Cardiac fibroblast (primary cell): Measurements from ENCODE around the gene CPTP.

Experiments
- DNase-seq, 2 donors: peaks; one replicate each; pipeline versions ENCODE4 v3.0.0 to v3.0.0-alpha.2; 2010; ENCODE audit warnings: low read depth in 2 of 2
- H3K4me3 ChIP-seq, 2 donors: replicated peaks in 1 of 2; 1 replicate in 1 of 2; 2 replicates in 1 of 2; pipeline ENCODE4 v1.5.1; 2011; ENCODE audit warnings: low read depth in 2 of 2, low read length in 2 of 2, mild to moderate bottlenecking in 2 of 2, moderate library complexity in 1 of 2
- CTCF ChIP-seq: IDR thresholded peaks from one replicate; pipeline ENCODE4 v1.5.1; 2011; ENCODE audit warnings: low read depth, mild to moderate bottlenecking, low read length, inconsistent platforms

CPTP gene

GRCh38 chr1:1352786-1353388, 28.3 kb downstream of the CPTP start:
- H3K4me3 ChIP-seq, result no peak overlapping the region

GRCh38 chr1:1353389-1354151, 29.0 kb downstream of the CPTP start:
- TF ChIP-seq CTCF, result no peak
- no peak for DNase-seq
- H3K4me3 ChIP-seq, result no peak overlapping the region

More at GRCh38 chr1:1352786-1353388, 28.3 kb downstream of the CPTP start:
- TF ChIP-seq CTCF, result no peak
- no peak for DNase-seq

- no peak for DNase-seq
- TF ChIP-seq CTCF, result no peak
- H3K4me3 ChIP-seq, result no peak overlapping the region
These were observed 30.0 kb downstream of the CPTP start for GRCh38 chr1:1354271-1355247.

GRCh38 chr1:1355416-1355815, 30.8 kb downstream of the CPTP start:
- H3K4me3 ChIP-seq, result no peak overlapping the region
- no peak for DNase-seq
- no peak for TF ChIP-seq CTCF

GRCh38 chr1:1356166-1356795, 31.7 kb downstream of the CPTP start:
- no peak for TF ChIP-seq CTCF
- peak overlapping the region; percentile 61 to 68 for H3K4me3 ChIP-seq
- no peak for DNase-seq

- no peak for DNase-seq
- TF ChIP-seq CTCF, result no peak
- H3K4me3 ChIP-seq, result peak overlapping the region; percentile 61 to 68
These were observed 32.3 kb downstream of the CPTP start for GRCh38 chr1:1356796-1357401.
